Right lobe of liver (tissue), 4 donors: ENCODE data around the gene SPC24.

Experiments used
- POLR2A ChIP-seq: fragments of 450-650 bp; IDR thresholded peaks from one replicate; pipeline ENCODE4 v1.6.1; 2017; ENCODE audit warnings: antibody characterized with exemption, mild to moderate bottlenecking
- TF ChIP-seq, protein P1 (sequence below), 4 donors: fragments of 200-600 bp in 3 of 4; fragments of 450-650 bp in 1 of 4; IDR thresholded peaks; one replicate each; pipeline versions ENCODE4 v1.5.1 to v1.8.0; 2016 to 2022; ENCODE audit warnings: antibody characterized with exemption in 4 of 4, mild to moderate bottlenecking in 2 of 4
- donor health status: DM: no; HTN: no; CAD: no.
- donor health status: DM: no; HTN: no; CAD: no.
- donor health status: DM: no; HTN: yes; CAD: no.

DNA sequence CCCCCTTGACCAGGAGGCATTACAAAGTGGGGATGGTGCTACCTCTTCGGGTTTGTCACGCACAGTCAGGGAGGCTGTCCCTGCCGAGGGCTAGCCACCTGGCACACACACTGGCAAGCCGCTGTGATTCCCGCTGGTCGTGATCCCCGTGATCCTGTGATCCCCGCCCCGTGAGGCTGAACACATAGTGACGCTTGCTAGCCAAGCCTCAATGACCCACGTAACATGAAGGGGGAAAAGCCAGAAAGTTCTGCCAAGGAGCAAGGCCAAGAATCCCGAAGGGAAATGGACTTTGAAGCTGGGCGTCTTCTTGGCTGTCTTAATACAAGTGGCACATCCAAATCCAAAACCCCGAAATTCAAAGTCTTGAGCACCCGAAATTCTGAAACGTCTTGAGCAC lies 52.6 kb downstream of the SPC24 start:
- TF ChIP-seq, protein P1, sequence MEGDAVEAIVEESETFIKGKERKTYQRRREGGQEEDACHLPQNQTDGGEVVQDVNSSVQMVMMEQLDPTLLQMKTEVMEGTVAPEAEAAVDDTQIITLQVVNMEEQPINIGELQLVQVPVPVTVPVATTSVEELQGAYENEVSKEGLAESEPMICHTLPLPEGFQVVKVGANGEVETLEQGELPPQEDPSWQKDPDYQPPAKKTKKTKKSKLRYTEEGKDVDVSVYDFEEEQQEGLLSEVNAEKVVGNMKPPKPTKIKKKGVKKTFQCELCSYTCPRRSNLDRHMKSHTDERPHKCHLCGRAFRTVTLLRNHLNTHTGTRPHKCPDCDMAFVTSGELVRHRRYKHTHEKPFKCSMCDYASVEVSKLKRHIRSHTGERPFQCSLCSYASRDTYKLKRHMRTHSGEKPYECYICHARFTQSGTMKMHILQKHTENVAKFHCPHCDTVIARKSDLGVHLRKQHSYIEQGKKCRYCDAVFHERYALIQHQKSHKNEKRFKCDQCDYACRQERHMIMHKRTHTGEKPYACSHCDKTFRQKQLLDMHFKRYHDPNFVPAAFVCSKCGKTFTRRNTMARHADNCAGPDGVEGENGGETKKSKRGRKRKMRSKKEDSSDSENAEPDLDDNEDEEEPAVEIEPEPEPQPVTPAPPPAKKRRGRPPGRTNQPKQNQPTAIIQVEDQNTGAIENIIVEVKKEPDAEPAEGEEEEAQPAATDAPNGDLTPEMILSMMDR (IDR thresholded peaks at IDR 0.05), result no peak
- TF ChIP-seq POLR2A, result no peak
